ENCODE measurements around the gene TMEM132C.

Gene TMEM132C

GRCh38 chr12:128551266-128551665 lies 284.3 kb downstream of the TMEM132C start:
- no peak for TF ChIP-seq CTCF (IDR thresholded peaks at IDR 0.05; ENCODE audit: extremely low read depth, missing control alignments)
- no peak for DNase-seq (ENCODE audit: low spot score)

DNA sequence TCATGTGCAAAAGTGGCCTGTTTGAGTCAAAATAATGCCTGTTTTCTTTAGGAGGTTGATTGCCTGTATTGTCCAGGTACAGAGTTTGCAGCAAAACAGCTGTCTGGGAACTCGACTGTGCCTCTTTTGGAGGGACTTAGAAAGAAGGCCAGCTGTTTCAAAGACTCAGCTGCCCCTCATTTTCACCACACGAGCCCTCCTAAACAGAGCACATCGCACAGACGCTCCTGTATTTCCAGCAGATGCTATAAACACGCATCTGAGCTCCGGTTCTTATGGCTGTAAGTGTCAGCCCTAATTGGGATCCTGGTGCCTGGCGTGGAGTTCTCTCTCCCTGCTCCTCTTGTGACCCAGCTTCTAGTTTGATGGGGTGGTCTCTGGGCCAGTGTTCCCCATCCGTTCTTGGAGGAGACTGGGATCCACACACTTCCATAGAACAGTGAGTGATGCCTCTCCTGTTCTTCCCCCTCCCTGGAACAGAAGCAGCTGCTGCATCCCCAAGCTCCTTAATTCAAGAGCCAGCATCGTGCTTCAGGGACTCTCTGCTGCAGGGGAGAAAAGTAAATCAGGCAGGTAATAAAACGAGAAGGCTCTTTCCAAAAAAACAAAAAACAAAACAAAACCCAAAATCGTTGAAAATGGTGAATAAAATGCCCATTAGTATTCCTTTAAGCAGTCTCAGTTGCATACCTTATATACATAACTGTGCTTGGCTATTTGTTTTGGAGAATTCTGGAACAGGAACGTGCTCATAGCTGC lies 287.8 kb downstream of the TMEM132C start:
- DNase-seq (ENCODE audit: low spot score): no peak
- TF ChIP-seq CTCF (IDR thresholded peaks at IDR 0.05; ENCODE audit: extremely low read depth, missing control alignments): no peak

- no peak for DNase-seq (ENCODE audit: low spot score)
- no peak for TF ChIP-seq CTCF (IDR thresholded peaks at IDR 0.05; ENCODE audit: extremely low read depth, missing control alignments)
Measured at GRCh38 chr12:128557231-128557630, 290.3 kb downstream of the TMEM132C start.

- no peak for DNase-seq (ENCODE audit: low spot score)
- no peak for TF ChIP-seq CTCF (IDR thresholded peaks at IDR 0.05; ENCODE audit: extremely low read depth, missing control alignments)
Measured at GRCh38 chr12:128564956-128565355, 298.0 kb downstream of the TMEM132C start.

DNA sequence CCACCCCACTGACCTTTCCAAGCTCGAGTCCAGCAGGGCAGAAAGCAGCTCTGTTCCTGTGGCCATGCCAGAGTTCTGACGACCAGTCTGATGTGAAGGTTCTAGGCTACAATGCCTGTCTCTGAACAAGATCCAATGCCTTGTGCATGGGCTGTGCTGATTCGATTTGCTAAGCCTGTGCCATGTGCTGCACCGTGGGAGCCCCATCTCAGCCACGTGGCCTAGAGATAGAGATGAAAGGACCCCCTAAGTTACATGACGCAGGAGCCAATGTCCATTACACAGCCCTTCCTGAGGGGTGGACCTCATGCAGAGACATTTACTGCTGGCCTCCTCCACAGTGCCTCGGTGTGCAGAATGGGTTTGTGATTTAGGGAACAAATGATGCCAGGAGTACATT lies 300.8 kb downstream of the TMEM132C start:
- TF ChIP-seq CTCF (IDR thresholded peaks at IDR 0.05; ENCODE audit: extremely low read depth, missing control alignments): no peak
- DNase-seq (ENCODE audit: low spot score): no peak

DNA sequence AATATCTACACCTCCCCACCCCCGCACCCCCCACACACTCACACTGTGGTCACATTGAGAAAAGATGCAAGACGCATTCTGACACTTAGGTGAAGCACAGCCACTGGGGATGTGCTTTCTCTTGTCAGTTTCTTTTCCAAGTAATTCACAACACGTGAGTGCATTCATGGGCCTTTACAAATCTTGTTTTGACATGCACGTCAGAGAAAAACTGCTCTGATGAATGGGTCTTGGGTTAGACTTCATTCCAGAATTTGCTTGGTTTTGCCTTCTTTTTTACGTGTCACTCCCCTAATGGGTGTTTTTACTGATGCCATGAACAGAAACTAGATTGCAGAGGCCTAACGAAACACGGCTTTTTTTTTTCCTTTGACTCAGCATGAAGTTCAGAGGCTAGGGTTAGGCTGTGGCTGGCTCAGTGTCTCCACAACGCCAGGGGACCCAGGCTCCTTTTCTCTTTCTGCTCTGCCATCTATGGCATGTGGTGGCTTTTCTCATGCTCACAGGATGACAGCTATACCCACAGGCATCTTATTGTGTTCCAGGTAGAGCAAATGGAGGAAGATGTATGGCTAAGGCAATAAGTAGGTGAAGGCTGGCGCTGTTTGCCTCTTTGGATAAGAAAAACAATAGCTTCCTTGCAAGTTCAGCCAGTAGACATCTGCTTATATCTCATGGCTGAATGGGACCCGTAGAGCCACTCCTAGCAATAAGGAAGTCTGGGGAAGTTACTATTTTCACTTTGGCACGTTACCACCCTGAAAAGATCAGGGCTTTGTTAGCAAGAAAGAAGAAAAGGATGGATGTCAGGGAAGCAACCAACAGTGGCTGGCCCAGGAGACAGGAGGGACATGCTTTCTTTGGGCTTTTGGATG lies 303.5 kb downstream of the TMEM132C start:
- TF ChIP-seq CTCF (IDR thresholded peaks at IDR 0.05; ENCODE audit: extremely low read depth, missing control alignments): no peak
- DNase-seq (ENCODE audit: low spot score): peak; percentile 21

All from GM20000 (cell line).